ENCODE results near the gene GRAMD1C. TPM values are rescaled to one million over a fixed set of nuclear protein-coding genes. Genes with fewer than 3 reads are reported as not detected.

GRAMD1C gene
- total and polyA plus RNA-seq, 2 donors (not counting 3 experiments of a cell fraction or from before 2014, with no cell fraction given), result 7.0 to 24.0 TPM

- no peaks in the 10 kb centered on the region for H3K4me1 ChIP-seq (ENCODE audit: control insufficient read depth, extremely low read depth, insufficient read depth, low read length)
- no peak overlapping the region for H3K4me2 ChIP-seq (ENCODE audit: insufficient read depth, low read length)
- no peaks in the 10 kb centered on the region for H3K27me3 ChIP-seq (ENCODE audit: control insufficient read depth in 2 of 2, insufficient read depth in 2 of 2, low read length in 2 of 2)
- ChIA-PET POLR2A (no interaction called here), CTCF (no interaction called here)
- H3K36me3 ChIP-seq (ENCODE audit: control insufficient read depth in 2 of 2, extremely low read depth in 1 of 2, insufficient read depth in 2 of 2, low read length in 2 of 2), result no peaks in the 10 kb centered on the region
- DNase-seq (ENCODE audit: low read depth, low spot score) (no peak), FAIRE-seq (no peak)
- H3K79me2 ChIP-seq (ENCODE audit: control insufficient read depth, insufficient read depth, low read length), result no peaks in the 10 kb centered on the region
- no peaks in the 10 kb centered on the region for H3K9me3 ChIP-seq (replicated peaks; ENCODE audit: control insufficient read depth, insufficient read depth, low read length)
- dilution Hi-C loops (cut with MboI; ENCODE audit: extremely low pct_ligation_motif_present, low sequenced_read_pairs), result no loop called here
- no peaks in the 10 kb centered on the region for H3K9me1 ChIP-seq (replicated peaks; ENCODE audit: control insufficient read depth, extremely low read depth, insufficient read depth, low read length)
- no TSS peak for BruUV-seq (replicated peaks)
- no peak overlapping the region for H3K27ac ChIP-seq (ENCODE audit: insufficient read depth, low read depth, low read length)
- no peaks in the 10 kb centered on the region for H4K20me1 ChIP-seq (replicated peaks; ENCODE audit: control insufficient read depth, extremely low read depth, insufficient read depth, low read length)
- no peak for TF ChIP-seq CTCF (IDR thresholded peaks at IDR 0.05; ENCODE audit: extremely low read depth in 1 of 2, insufficient read depth in 1 of 2, low read depth in 1 of 2, low read length in 2 of 2)
- no peak for TF ChIP-seq JUN (IDR thresholded peaks at IDR 0.05; ENCODE audit: borderline replicate concordance, insufficient read depth, insufficient read length, low read depth)
- TF ChIP-seq FOS (IDR thresholded peaks at IDR 0.05; ENCODE audit: borderline replicate concordance, insufficient read depth, low read length), result no peak
- no peak for TF ChIP-seq EZH2 (IDR thresholded peaks at IDR 0.05; ENCODE audit: borderline replicate concordance, low read depth, low read length, severe bottlenecking)
- no peak for TF ChIP-seq GATA2 (IDR thresholded peaks at IDR 0.05; ENCODE audit: insufficient read depth, insufficient read length, low read depth, low read length)
- no peak for TF ChIP-seq MYC (IDR thresholded peaks at IDR 0.05; ENCODE audit: low read depth, low read length)
- TF ChIP-seq, protein P1, sequence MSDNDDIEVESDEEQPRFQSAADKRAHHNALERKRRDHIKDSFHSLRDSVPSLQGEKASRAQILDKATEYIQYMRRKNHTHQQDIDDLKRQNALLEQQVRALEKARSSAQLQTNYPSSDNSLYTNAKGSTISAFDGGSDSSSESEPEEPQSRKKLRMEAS (IDR thresholded peaks at IDR 0.05; ENCODE audit: insufficient read depth, insufficient read length), result no peak
- no peak for TF ChIP-seq POLR2A (IDR thresholded peaks at IDR 0.05; ENCODE audit: low read depth, low read length)
- TF ChIP-seq POLR2AphosphoS5 (IDR thresholded peaks at IDR 0.05; ENCODE audit: insufficient read depth, low read depth, low read length), result no peak
- H3K9ac ChIP-seq (replicated peaks; ENCODE audit: extremely low read depth, insufficient read depth, low read length), result no peak overlapping the region
- H3K4me3 ChIP-seq (replicated peaks in 1 of 3; ENCODE audit: insufficient read depth in 1 of 3, low read depth in 1 of 3, low read length in 3 of 3), result no peak overlapping the region
- intact Hi-C loops (cut with micrococcal nuclease), result no loop called here
- no peak overlapping the region for H2AFZ ChIP-seq (ENCODE audit: low read depth, low read length)
These were observed 141.3 kb downstream of the GRAMD1C start for GRCh38 chr3:113979916-113980315.

Measured in endothelial cell of umbilical vein (primary cell).